ENCODE measurements around the gene UVRAG.

GRCh38 chr11:76026281-76026680, 211.3 kb downstream of the UVRAG start:
- TF ChIP-seq, protein P1, sequence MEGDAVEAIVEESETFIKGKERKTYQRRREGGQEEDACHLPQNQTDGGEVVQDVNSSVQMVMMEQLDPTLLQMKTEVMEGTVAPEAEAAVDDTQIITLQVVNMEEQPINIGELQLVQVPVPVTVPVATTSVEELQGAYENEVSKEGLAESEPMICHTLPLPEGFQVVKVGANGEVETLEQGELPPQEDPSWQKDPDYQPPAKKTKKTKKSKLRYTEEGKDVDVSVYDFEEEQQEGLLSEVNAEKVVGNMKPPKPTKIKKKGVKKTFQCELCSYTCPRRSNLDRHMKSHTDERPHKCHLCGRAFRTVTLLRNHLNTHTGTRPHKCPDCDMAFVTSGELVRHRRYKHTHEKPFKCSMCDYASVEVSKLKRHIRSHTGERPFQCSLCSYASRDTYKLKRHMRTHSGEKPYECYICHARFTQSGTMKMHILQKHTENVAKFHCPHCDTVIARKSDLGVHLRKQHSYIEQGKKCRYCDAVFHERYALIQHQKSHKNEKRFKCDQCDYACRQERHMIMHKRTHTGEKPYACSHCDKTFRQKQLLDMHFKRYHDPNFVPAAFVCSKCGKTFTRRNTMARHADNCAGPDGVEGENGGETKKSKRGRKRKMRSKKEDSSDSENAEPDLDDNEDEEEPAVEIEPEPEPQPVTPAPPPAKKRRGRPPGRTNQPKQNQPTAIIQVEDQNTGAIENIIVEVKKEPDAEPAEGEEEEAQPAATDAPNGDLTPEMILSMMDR (IDR thresholded peaks at IDR 0.05) = no peak
- no peak for TF ChIP-seq EP300 (IDR thresholded peaks at IDR 0.05)
- no peak for TF ChIP-seq POLR2A (IDR thresholded peaks at IDR 0.05)

Data from ovary (tissue), 3 donors.